Germinal center (tissue), 1 donor: ENCODE results near the gene NECTIN2.
"Not testable (repeated sequence)": the region's sequence is repeated elsewhere in the genome, so short reads cannot be mapped to it uniquely, and the experiment has no call there.

ENCODE experiments used
- DNase-seq: peaks from one replicate; pipeline ENCODE4 v3.0.0; 2012; ENCODE audit warnings: mixed read lengths, low spot score

NECTIN2 gene

DNA sequence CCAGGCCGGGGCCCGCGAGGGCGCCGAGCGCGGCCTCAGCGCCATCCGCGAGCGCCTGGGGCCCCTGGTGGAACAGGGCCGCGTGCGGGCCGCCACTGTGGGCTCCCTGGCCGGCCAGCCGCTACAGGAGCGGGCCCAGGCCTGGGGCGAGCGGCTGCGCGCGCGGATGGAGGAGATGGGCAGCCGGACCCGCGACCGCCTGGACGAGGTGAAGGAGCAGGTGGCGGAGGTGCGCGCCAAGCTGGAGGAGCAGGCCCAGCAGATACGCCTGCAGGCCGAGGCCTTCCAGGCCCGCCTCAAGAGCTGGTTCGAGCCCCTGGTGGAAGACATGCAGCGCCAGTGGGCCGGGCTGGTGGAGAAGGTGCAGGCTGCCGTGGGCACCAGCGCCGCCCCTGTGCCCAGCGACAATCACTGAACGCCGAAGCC lies 62.8 kb downstream of the NECTIN2 start:
- DNase-seq, result no peak

GRCh38 chr19:44909775-44910174 lies 63.7 kb downstream of the NECTIN2 start:
- no peak for DNase-seq

DNA sequence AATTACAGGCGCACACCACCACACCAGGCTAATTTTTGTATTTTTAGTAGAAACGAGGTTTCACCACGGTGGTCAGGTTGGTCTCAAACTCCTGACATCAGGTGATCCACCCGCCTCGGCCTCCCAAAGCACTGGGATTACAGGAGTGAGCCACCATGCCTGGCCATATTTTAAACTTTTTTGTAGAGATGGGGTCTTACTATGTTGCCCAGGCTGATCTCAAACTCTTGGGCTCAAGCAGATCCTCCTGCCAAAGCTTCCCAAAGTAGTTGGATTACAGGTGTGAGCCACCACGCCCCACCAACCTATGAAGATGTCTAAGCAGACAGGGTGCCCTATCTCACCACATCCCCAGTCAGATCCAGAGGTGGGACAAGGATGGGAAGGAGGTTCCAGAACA lies 65.8 kb downstream of the NECTIN2 start:
- not testable (repeated sequence) for DNase-seq

GRCh38 chr19:44912854-44913253 lies 66.8 kb downstream of the NECTIN2 start:
- DNase-seq, result no peak

GRCh38 chr19:44913512-44914432 lies 67.7 kb downstream of the NECTIN2 start:
- not testable (repeated sequence) for DNase-seq

DNA sequence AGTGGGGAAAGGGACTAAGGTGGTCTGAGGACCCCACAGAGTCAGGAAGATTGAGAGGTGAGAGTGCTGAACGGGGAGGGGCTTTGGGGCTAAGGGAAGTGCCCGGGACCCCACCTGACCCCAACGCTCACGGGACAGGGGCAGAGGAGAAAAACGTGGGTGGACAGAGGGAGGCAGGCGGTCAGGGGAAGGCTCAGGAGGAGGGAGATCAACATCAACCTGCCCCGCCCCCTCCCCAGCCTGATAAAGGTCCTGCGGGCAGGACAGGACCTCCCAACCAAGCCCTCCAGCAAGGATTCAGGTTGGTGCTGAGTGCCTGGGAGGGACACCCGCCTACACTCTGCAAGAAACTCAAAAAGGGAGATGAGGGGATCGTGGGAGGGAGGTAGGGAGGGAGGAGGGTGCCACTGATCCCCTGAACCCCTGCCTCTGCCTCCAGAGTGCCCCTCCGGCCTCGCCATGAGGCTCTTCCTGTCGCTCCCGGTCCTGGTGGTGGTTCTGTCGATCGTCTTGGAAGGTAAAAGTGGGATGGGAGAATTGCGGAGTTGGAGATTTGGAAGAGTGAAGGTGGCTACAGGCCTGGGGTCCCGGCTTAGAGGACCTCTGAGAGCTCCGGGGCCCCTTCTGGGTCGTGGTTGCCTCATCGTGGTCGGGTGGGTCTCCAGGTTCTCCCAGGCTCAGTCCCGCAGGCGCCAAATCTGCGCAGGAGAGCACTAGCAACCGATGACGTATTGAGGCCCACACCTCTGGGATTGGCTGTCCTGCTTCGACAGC lies 68.5 kb downstream of the NECTIN2 start, which contains the start of gene APOC1:
Gene APOC1, plus strand, starts transcription at position 176 of the 774 bp plus-strand sequence. Its CDS starts 284 bp downstream, at position 460.
- peak; percentile 92 for DNase-seq

- no peak for DNase-seq
Observed at GRCh38 chr19:44924243-44924725, 78.2 kb downstream of the NECTIN2 start.

GRCh38 chr19:44925114-44925891 lies 79.2 kb downstream of the NECTIN2 start:
- DNase-seq, result no peak

- not testable (repeated sequence) for DNase-seq
Observed at GRCh38 chr19:44926245-44927077, 80.4 kb downstream of the NECTIN2 start.

DNA sequence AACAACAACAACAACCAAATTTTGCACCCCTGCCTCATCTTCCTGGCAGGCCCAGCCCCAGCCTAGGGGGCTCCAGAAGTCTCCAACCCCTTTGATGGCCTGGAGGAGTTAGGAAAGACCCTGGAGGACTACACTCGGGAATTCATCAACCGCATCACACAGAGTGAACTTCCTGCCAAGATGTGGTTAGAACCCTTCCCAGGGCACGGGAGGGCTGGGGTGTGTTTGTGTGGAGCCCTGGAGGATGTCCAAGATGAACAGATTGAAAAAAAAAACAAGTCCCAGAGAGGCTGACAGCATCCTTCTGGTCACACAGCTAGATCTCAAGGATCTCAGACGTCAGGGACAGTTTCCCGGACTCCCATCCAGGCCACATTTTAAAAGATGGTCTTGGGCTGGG lies 81.6 kb downstream of the NECTIN2 start:
- DNase-seq, result no peak

GRCh38 chr19:44930088-44930487 lies 84.0 kb downstream of the NECTIN2 start:
- no peak for DNase-seq

DNA sequence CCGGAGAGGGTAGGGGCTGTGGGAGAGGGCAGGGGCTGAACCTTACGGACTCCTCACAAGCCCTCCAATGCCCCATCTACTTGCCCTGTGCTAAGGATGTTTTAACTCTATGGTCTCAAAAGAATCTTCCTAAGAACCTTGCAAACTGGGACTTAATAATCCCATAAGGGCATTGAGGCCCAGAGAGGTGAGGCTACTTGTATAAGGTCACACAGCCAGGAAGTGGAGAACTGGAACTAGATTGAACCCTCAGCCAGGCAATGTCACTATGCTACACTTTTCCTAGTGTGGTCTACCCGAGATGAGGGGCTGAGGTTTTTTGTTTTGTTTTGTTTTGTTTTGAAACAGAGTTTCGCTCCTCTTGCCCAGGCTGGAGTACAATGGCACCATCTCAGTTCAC lies 85.4 kb downstream of the NECTIN2 start:
- no peak for DNase-seq
